Aorta (tissue), 5 donors: ENCODE measurements around the gene PRICKLE2. TPM values are rescaled to one million over a fixed set of nuclear protein-coding genes. Genes with fewer than 3 reads are reported as not detected.

ENCODE experiments used
- ATAC-seq: fragments of 200-7000 bp; cut with Tn5 transposase; one replicate; pipeline ENCODE4 v1.9.1; 2022; ENCODE audit warnings: moderate library complexity; ENCODE audit not compliant: low FRiP score
- DNase-seq, 2 donors: peaks; one replicate each; pipeline ENCODE4 v3.0.0-alpha.2; 2020
- H3K27ac ChIP-seq, 2 donors: one replicate each; pipeline ENCODE4 v1.5.1; 2013; ENCODE audit warnings: low read length in 2 of 2, mild to moderate bottlenecking in 2 of 2, moderate library complexity in 2 of 2, control low read depth in 1 of 2, inconsistent platforms in 1 of 2, low read depth in 1 of 2
- H3K27me3 ChIP-seq, 2 donors: one replicate each; pipeline ENCODE4 v1.6.1; 2013; ENCODE audit warnings: control low read depth in 1 of 2, low read length in 1 of 2, mild to moderate bottlenecking in 1 of 2, moderate library complexity in 1 of 2; ENCODE audit not compliant: insufficient read depth in 2 of 2, control insufficient read depth in 1 of 2
- H3K36me3 ChIP-seq, 2 donors: one replicate each; pipeline ENCODE4 v1.6.1; 2013; ENCODE audit warnings: control low read depth in 1 of 2, low read length in 1 of 2, mild to moderate bottlenecking in 1 of 2; ENCODE audit not compliant: insufficient read depth in 2 of 2, control insufficient read depth in 1 of 2
- H3K4me1 ChIP-seq, 2 donors: one replicate each; pipeline ENCODE4 v1.6.1; 2013; ENCODE audit warnings: low read length in 2 of 2, control low read depth in 1 of 2, mild to moderate bottlenecking in 1 of 2, moderate library complexity in 1 of 2; ENCODE audit not compliant: insufficient read depth in 2 of 2, control insufficient read depth in 1 of 2
- H3K4me3 ChIP-seq, 2 donors: one replicate each; pipeline ENCODE4 v1.5.1; 2013; ENCODE audit warnings: low read length in 2 of 2, control low read depth in 1 of 2, mild to moderate bottlenecking in 1 of 2
- H3K9me3 ChIP-seq: one replicate; pipeline ENCODE4 v1.6.1; 2013; ENCODE audit warnings: mild to moderate bottlenecking, low read length; ENCODE audit not compliant: control insufficient read depth
- WGBS, 2 donors: extraction: QIAGEN DNeasy Blood & Tissue Kit; methylation state at CpG; one replicate each; pipeline ENCODE4 v1.1.7; 2013; 5-methylcytosine and 5-hydroxymethylcytosine counted together
- intact Hi-C, 2 donors: fragments of 100-400 bp; cut with DNase I; formaldehyde crosslinking; loops; one replicate each; pipeline versions ENCODE4 v1.14.2 to v1.15.0; 2022
- polyA plus RNA-seq, 2 donors: library from polyadenylated mRNA; stranded (reverse); fragments of 200-250 nt; gene quantifications; one replicate each; pipeline ENCODE4 v1.2.3, GENCODE V29; 2013
- total RNA-seq, 2 donors: library from RNA; stranded (reverse); fragmentation: NEBNext Ultra II Directional; extraction: Animal tissue kit (Norgen Biotek cat#: 25700); gene quantifications; one replicate each; pipeline ENCODE4 v1.2.1, GENCODE V29; 2021
- donor health status: healthy with polysubstance abuse.
- donor health status: Bipolar disorder and iron deficiency.
- donor health status: DM: no; HTN: no; CAD: no.
- donor health status: DM: no; HTN: no; CAD: no.
- donor health status: DM: yes; HTN: yes; CAD: no.

The PRICKLE2 gene
- total and polyA plus RNA-seq, 4 donors: 2.1 to 42.1 (median 13.9) TPM

- H3K27me3 ChIP-seq: no peaks in the 10 kb centered on the region
- 97 to 98% methylated on average over 1 of the region's 1 CpG for WGBS, 2 donors
- no peak overlapping the region for H3K27ac ChIP-seq
- no peaks in the 10 kb centered on the region for H3K4me1 ChIP-seq
- intact Hi-C loops: loop anchor here in 1 of 2 donors (5.0 kb wide), 1 partner anchor 39 kb away; no protein-coding TSS in a partner anchor
- no peaks in the 10 kb centered on the region for H3K9me3 ChIP-seq
- H3K36me3 ChIP-seq: no peaks in the 10 kb centered on the region
- DNase-seq (no peak), ATAC-seq (no peak)
- H3K4me3 ChIP-seq: no peak overlapping the region
Observed at GRCh38 chr3:64228110-64228509, 2.8 kb upstream of the PRICKLE2 start.

- ATAC-seq (no peak), DNase-seq (no peak)
- intact Hi-C loops: loop anchor here in 1 of 2 donors (5.0 kb wide), 1 partner anchor 41 kb away; no protein-coding TSS in a partner anchor
- H3K9me3 ChIP-seq: no peaks in the 10 kb centered on the region
- no peak overlapping the region for H3K4me3 ChIP-seq
- no peaks in the 10 kb centered on the region for H3K27me3 ChIP-seq
- no peaks in the 10 kb centered on the region for H3K4me1 ChIP-seq
- peak overlapping the region in 1 of 2 donors; percentile 17 for H3K27ac ChIP-seq
- 82 to 85% methylated on average over 3 of the region's 3 CpGs for WGBS, 2 donors
- H3K36me3 ChIP-seq: no peaks in the 10 kb centered on the region
Observed at GRCh38 chr3:64226730-64227129, 1.5 kb upstream of the PRICKLE2 start.

DNA sequence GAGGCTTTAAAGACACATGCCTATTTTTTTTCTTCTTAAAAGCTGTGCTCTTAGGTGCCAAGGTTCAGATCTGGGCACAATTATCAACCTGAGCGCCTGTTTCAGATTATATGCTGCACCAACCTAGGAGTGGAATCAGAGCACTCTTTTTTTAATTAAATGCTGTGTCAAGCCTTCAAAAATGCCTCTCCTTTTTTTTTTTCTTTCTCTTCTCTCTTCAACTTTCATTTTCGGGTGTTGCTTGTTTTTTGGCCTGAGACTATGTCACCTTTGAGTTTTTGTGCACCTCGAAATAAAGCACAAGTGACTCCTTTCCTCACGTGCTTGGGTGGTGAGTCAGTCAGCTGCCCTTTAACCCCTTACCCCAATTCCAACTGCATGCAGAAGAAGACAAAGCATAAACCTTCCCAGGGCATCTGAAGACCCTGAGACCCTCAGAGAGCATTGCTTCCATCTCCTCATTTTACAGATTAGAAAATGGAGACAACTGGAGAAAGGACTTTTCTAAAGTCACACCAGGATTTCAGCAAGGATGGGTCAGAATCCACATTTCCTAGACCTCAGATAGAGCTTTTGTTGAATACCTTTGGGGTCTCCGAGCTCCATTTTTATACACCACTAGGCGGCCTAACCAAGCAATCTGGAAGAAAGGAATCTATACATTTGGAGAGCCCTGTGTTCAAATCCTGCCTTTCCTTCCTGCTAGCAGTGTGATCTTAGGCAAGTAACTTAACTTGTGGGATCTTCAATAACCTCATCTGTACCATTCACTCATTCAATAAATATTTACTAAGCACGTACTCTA, 631 bp upstream of the PRICKLE2 start:
- Histone ChIP-seq H3K27me3 (no peaks in the 10 kb centered on the region), H3K27ac (peak overlapping the region in 1 of 2 donors; percentile 98), H3K9me3 (no peaks in the 10 kb centered on the region), H3K36me3 (no peaks in the 10 kb centered on the region), H3K4me1 (no peaks in the 10 kb centered on the region), H3K4me3 (peak overlapping the region; percentile 34 to 60)
- no peak for DNase-seq
- WGBS, 2 donors: 42 to 44% methylated on average over 7 of the region's 7 CpGs
- no peak for ATAC-seq
- intact Hi-C loops: loop anchor here in 1 of 2 donors (5.0 kb wide), 1 partner anchor 41 kb away; no protein-coding TSS in a partner anchor

- intact Hi-C loops: loop anchor here (5.0 kb wide), 2 partner anchors 37 to 43 kb away; no protein-coding TSS in a partner anchor
- Histone ChIP-seq H3K9me3 (no peaks in the 10 kb centered on the region), H3K4me1 (peaks cover 2 to 5% of the 10 kb centered on the region in 2 donors), H3K36me3 (no peaks in the 10 kb centered on the region), H3K4me3 (peak overlapping the region; percentile 12 to 60), H3K27ac (peak overlapping the region; percentile 12 to 98), H3K27me3 (no peaks in the 10 kb centered on the region)
- no peak for DNase-seq
- peak; percentile 58 for ATAC-seq
- WGBS, 2 donors: 5 to 19% methylated on average over 9 of the region's 9 CpGs
Observed at GRCh38 chr3:64223791-64224745, 1.2 kb downstream of the PRICKLE2 start.

DNA sequence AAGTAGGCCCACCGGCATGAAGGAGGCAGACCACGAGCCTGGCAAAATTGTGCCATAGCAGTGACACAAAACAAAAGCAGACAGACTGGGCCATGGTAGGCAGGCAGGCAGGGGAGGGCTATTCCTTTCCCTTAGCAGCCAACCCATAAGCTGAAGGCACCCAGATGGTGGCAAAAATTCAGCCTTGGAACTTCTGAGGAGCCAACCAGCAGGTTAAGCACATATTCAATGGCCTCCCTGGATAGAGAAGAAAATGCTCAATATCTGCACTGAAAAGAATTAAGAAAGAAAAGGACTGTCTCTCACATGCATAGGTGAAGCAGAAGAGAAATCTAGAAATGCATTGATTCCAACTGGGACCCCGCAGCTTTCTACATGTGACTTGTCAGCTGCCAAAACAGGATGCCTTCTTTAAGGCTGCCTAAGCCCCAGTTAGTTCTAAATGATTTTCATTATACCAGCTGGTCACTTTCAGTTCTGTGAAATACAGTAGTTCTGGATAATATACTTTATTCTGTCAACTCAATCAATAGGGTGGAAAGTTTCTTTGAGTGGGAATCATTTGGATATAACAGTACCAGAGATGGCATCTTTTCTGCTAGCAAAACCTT, 2.7 kb downstream of the PRICKLE2 start:
- ATAC-seq: no peak
- H3K4me3 ChIP-seq: no peak overlapping the region
- no peak for DNase-seq
- H3K9me3 ChIP-seq: no peaks in the 10 kb centered on the region
- no peaks in the 10 kb centered on the region for H3K27me3 ChIP-seq
- intact Hi-C loops: loop anchor here (5.0 kb wide), 2 partner anchors 35 to 45 kb away; no protein-coding TSS in a partner anchor
- H3K27ac ChIP-seq: no peak overlapping the region
- H3K36me3 ChIP-seq: no peaks in the 10 kb centered on the region
- peaks cover 2 to 5% of the 10 kb centered on the region in 2 donors for H3K4me1 ChIP-seq
- 61 to 70% methylated on average over 3 of the region's 3 CpGs for WGBS, 2 donors

DNA sequence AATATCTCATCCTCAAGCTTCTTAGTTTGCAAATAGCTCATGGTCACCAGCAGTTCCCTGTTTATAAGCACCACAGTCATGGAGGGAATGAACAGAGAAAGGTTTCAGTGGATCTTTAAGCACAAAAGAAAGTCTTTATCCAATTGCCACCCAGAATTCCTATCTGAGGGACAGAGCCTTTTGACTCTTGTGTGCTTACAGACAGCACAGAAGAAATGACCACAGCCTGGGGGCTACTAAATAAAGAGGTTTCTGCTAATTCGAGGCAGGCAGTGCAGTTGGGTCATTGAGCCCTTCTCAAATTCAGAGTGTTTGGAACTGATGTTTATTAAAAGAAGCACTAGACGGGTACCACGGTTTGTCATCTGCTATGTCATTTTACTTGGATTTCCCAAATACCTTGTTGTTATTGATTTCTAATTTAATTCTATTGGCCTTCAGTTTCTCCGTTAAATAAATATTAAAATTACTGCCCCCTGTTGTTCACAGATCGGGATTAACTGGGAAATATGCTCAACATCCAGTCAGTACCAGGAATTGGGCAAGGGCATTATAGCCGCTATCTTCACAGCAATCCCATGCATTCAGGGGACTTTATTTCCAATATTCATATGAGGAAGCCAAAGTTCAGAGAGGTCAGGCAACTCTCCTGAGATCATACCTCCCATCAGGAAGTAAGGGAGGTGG, 3.6 kb downstream of the PRICKLE2 start:
- Histone ChIP-seq H3K36me3 (no peaks in the 10 kb centered on the region), H3K27ac (no peak overlapping the region), H3K9me3 (no peaks in the 10 kb centered on the region), H3K4me3 (no peak overlapping the region), H3K27me3 (no peaks in the 10 kb centered on the region), H3K4me1 (peaks cover 4 to 5% of the 10 kb centered on the region in 2 donors)
- DNase-seq (no peak), ATAC-seq (no peak)
- WGBS, 2 donors: 69 to 73% methylated on average over 6 of the region's 6 CpGs
- intact Hi-C loops: loop anchor here (5.0 kb wide), 2 partner anchors 34 to 46 kb away; no protein-coding TSS in a partner anchor

- intact Hi-C loops: loop anchor here (5.0 kb wide), 2 partner anchors 33 to 47 kb away; no protein-coding TSS in a partner anchor
- Histone ChIP-seq H3K36me3 (no peaks in the 10 kb centered on the region), H3K9me3 (no peaks in the 10 kb centered on the region), H3K27ac (peak overlapping the region; percentile 60 to 61), H3K4me1 (peaks cover 5 to 8% of the 10 kb centered on the region in 2 donors), H3K4me3 (no peak overlapping the region), H3K27me3 (no peaks in the 10 kb centered on the region)
- 12 to 18% methylated on average over 8 of the region's 8 CpGs for WGBS, 2 donors
- DNase-seq (no peak), ATAC-seq (peak; percentile 9)
Observed at GRCh38 chr3:64220161-64220914, 4.9 kb downstream of the PRICKLE2 start.
